Stimulated activated CD4-positive, alpha-beta T cell treated with anti-CD3 and anti-CD28 coated beads, Interleukin-1b, Interleukin-23, amount 100 ng/mL, for 4 hours (primary cell): ENCODE measurements around the gene C1QTNF5.
A peak's percentile ranks its signal among the peaks of the same experiment; 100 is the strongest.

Source experiments
- DNase-seq, 2 donors: peaks; one replicate each; pipeline ENCODE4 v3.0.0-alpha.2; 2020; ENCODE audit warnings: low read depth in 2 of 2

The C1QTNF5 gene

DNA sequence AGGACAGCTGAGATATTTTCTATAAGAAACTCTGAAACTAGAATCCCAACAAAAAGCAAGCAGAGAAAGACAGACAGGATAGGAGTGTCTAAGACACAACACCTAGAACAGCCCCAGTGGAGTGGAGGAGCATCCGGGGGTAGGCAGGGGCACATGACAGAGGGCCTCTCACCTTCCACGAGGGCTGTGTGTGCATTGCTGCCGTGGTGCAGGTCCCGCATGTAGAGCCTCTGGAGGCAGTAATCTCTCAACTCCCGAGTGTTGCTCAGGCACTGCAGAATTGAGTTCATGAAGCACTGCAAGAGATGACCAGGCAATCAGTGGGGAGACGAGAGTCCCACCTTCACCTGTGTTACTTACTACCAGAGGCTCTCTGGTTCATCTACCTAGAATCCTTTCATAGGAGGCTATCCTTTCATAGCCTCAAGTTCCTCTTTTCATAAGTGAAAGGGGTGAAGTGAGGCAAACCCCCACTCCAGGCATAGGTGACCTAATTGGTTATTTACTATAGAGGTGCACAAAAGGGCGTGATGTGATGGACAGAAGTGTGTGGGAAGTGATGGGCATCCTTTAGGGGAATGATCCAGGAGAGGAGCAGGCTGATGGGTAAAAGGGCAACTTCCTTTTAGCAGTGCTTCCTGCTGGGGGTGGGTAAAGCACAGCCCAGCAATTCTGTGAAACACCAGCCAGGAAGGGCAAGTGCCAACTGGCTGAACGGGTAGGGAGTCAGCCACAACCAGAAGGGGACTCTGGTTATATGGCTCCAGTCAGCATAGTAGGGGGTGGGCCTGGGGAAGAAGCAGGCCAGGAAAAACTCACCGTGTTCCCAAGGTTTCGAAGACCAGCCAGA, 18.9 kb upstream of the C1QTNF5 start:
- no peak for DNase-seq

DNA sequence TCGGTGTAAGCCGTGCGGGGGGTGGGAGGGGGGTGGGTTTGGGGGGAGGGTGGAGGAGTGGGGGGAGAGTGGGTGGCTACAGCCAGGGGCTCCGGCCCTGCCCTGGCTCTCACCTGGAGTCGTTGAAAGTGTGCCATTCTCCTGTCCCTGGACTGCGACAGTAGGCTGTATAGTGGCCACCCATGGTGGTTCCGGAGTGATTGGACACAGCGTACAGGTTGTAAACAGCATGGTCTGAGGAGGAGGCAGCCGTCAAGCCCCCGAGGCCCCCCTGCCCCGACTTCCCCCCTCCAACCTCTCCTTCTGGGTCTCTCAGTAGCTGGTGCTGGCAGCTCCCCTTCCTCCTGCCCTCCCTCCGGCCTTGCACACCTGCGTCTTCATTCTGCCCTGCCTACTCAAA, 16.4 kb upstream of the C1QTNF5 start:
- DNase-seq = no peak

DNA sequence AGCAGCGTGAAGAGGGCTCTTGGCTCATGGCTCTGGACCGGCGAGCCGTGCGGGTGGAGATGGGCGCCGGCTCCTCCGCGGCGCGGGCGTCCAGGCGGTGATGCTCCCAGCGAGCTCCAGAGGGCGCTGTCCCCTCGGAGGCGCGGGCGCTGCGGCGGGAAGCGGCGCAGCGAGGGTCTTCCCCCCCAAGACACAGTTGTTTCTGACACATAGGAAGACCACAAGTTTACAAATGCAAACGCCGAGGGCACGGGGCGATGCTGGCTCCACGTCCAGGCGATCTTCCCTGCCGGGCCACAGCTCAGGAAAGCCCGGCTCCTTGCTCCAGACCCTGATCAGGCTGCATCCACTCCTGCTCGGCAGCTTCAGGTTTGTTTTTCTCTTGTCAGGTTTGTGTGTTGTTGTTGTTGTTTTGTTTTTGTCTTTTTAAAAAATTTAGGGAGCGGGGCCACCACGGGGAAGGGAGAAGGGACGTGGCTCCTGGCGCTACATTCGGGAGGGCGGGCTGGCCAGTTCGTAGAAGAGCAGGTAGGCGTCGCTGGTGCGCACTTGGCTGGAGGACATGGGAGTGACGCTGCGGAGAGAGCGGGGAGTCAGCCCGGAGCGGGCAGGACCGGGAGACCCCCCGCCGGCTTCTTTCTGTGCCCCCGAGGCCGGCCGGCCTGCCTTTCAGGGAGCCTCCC, 15.8 kb upstream of the C1QTNF5 start:
- DNase-seq = peak; percentile 56 to 60

DNA sequence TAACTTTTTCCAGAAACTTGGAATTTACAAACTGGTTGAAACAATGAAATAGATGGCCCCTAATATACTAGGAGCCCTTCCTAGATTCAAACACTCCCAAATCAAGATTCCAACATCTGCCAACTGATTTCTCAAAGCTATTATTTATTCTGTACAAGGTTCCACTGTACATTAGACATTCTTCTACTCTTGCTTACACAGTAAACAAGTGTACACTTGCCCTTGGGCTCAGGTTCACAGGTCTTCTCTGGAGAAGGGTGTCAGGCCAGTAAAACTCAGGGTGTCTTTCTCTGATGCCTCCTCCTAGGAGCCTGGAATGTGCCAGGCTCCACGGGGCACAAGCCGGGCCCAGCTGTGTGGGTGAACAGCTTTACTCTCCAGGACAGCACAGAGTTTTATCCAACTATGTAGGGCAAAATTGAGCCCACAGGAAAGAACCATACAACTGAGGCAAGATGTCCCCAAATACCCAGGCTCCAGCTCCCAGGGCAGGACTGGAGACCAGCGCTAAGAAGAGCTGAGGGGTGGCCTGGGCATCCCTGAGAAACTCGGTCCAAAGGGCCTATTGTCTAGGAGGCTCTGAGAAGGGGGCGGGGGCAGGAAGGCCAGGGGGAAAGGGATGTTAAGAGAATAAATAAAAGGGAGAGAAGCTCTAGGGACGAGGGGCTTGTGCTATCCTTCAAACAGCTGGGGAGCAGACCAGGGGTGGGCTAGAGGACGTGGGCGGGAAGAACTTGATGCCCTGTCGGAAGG, 14.6 kb upstream of the C1QTNF5 start:
- no peak for DNase-seq

DNA sequence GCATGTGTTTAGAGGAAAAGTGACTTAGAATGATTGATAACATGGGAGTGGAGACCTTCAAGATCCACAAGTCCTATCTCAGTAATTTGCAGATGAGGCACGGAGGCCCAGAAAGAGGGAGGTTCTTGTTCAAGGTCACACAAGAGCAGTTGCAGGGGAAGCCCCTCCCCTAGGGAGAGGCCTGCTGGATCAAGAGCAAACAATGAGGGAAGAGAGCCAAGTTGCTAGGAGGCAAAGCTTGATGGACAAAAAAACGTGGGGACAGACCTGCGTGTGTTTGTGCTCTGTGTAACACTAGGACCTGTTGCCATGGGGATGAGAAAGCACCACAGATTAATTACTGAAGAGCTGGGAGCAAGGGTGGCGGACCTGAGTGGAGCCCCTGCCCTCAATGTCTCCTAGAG, 12.2 kb upstream of the C1QTNF5 start:
- no peak for DNase-seq

DNA sequence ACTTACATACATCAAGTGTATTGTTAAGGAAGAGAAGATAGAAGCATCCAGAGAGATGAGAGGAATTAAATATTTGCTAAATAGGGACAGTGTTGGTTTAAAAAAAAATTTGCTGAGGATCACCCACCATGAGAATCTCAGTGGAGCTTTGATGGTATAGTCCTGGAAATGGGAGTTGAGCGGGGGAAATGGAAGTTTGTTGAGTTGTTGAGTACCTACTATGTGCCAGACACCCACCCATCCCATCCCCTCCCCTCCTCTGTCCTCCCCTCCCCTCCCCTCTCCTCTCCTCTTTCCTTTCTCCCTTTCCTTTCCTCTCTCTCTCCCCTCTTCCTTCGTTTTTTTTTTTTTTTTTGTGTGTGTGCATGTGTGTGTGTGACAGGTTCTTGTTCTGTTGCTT, 10.5 kb upstream of the C1QTNF5 start:
- DNase-seq = no peak

DNA sequence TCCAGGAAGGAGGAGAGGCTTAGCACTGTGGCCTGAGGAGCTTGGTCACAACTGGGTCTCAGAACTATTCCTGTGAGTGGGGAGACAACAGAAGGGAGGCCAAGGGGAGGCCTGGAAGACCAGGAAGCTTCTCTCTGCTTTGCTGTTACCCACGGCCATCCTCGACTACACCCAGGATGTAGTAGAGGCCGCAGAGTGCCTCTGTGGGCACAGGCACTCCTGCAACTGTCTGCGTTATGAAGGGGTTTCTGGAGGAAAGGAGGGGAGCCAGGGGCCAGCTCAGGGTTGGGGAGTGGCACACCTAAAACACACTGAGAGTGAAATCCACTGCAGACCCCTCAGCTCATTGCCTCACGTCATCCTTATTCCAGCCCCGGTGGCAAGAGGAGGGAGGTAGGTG, 9.6 kb upstream of the C1QTNF5 start:
- no peak for DNase-seq

DNA sequence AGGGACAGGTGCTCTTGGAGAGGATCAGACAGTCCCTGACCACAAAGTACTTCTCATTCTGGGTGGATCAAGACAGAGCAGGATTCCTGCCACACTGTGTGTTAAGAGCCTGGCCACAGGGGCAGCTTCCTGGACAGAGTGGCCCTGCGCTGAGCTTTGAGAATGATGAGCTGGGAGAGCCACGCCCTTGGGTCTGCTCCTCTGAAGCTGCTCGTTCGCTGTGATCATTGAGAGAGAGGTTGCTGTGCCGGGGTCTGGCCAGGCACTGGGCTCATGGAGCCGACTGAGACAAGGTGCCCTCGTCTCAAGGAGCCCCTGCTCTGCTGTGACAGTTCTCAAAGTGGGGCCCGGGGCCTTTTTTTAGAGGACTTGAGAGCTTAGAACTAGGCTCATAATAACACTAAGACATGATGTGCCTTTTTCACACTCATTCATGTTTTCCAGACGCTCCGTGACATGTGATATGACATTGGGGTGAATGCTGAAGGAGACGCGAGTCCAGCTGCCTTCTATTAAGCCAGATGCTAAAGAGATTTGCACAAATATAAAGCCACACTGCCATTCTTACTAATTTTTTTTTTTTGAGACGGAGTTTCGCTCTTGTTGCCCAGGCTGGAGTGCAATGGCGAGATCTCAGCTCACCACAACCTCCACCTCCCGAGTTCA, 7.4 kb upstream of the C1QTNF5 start:
- no peak for DNase-seq

DNA sequence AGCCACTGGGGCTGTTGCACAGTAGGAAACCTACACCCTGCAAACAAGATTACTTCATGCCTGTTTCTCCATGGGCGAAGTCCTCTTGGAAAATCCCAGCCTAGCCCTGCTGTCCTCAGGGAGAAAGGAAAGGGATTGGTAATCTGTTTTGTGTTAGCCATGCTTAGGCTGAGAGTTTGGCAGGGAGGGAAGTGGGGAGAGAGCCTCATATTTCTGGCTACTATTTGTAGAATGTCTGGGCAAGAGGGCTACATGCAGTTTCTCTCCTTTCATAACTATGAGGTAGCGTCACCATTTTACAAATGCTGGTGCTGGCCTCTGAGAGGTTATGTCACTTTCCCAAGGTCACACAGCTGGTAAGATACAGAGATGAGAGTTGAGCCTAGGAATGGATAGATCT, 6.6 kb upstream of the C1QTNF5 start:
- DNase-seq = no peak

DNA sequence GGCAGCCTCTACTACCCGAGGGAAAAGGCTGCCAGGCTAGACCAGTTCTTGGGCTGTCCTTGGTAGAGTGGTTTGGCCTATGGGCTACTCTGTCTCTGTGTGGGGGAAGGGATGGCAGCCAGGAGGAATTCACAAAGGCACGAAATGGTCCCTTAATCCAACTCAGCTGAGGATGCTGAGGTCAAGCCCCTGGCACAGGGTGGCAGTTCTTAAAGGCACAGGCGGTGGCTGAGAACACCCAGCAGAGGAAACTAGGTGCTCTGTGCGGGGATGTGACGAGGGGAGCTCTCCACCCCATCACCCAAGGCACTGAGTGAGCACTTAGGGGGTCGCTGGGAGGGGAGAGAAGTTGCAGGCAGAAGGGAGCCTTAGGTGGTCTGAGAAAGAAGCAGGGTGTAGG, 5.9 kb upstream of the C1QTNF5 start, which contains the start of gene MFRP:
Gene MFRP, minus strand, starts transcription at position 101 of the 400 bp plus-strand sequence. CDS start 192 bp downstream, outside the sequence.
- no peak for DNase-seq

DNA sequence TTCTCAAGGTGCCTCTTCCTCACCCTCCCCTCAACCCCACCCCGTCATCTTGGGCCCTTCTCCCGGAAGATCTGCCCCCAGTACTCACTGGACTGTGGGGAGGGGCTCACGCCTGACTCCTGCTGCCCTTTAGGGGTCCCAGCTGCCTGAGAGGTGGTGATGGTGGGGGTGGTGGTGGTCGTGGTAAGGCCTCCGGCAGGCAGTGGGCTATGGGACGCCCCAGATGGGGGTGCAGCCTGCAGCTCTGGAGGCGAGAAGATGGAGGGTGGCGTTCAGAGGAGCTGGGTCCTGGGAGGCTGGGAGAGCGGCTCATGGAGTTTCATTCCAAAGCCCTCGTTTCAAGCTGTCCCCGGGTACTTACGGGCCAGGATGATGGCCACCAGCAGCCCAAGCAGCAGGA, 5.0 kb upstream of the C1QTNF5 start:
- DNase-seq = no peak

DNA sequence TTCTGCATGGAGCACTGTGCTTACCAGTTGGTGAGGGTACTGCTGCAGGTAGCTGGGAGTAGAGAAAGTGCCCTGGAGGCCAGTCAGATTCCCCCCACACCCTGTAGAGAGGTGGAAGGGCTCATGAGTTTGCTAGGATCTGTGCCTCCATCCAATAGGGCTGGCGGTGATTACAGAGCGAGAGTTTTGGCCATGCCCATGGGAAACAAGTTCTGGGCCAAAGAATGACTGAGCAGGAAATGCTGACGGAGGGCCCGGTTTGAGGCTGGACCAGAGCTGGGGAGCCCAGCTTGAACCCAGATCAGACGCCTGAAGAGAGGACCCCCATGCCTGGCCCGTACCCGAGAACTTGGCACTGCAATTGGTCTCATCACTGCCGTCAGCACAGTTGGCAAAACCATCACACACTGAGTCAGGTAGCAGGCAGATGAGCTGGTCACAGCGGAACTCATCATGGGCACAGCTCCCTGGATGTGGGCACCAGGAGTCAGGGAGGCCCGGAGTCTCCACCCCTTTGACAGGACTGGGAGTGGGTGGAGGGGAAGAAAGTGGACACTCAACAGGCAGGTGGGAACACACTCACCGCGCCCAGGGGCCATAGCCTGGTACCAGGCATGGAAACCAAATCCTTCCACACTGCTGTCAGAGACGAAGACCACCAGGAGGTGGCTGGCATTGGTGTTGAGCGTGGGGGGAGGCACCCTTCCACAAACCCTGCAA, 3.8 kb upstream of the C1QTNF5 start:
- no peak for DNase-seq

DNA sequence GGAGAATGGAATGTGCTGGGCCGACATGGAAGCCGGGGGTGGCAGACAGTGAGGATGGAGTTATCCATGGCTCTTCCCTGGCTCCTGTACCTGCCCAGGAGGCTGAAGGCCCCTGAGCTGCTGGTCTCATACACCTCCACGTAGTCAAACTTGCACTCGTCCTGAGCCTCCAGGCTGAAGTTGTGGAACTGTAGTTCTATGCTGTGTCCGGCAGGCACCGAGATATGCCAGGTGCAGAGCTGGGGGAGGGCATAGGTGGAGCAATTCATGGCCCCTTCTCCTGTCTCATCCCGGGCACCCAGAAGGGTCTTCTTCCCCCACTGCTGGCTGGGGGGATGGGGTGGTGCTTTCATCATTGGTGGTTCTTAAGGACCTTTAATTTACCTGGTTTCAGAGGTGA, 3.0 kb upstream of the C1QTNF5 start:
- DNase-seq = no peak

DNA sequence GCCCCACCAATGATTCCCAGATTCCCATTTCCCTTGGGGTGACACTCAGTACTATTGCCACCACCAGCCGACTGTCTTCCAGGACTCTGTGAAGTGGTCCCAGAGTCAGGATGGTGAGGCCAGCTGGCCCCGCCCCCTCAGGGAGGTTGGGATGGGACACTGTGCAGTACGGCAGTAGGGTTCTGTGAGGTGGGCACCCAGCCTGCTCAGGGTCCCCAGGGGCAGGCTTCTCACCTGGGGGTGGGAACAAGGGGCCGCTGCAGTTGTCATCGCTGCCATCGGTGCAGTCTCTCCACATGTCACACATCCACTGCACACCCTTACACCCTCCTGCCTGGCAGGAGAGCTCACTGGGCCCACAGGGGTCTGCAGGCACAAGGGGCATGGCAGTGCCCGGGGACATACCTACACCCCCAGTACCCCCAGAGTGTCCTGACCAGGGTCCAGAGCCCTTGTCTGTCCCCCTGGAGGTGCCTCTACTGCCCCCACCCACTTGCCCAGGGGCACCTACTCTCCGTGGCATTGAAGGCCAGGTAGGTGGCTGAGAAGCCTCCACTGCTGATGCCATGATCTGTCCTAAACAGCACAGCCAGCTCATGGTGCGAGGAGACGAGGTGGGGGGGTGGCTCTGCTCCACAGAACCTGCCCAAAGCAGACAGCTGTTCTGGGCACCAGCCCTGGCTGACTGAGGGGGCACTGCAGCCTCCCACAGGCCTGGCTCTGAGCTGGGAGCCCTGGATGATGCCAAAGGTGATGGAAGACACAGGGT, 1.9 kb upstream of the C1QTNF5 start:
- DNase-seq = no peak

DNA sequence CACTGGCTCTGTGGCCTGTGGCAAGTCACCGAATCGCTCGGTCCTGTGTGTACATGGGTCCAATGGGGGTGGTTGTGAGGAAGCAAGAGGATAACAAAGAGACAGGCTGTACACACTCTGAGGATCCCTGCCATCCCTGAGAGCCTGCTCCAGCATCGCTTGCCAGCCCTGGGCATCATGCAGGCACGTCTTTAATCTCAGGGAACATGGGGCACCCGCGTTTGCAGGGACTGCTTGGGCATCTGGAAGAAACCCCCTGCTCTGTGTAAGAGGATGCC, 1.3 kb upstream of the C1QTNF5 start:
- DNase-seq = no peak

DNA sequence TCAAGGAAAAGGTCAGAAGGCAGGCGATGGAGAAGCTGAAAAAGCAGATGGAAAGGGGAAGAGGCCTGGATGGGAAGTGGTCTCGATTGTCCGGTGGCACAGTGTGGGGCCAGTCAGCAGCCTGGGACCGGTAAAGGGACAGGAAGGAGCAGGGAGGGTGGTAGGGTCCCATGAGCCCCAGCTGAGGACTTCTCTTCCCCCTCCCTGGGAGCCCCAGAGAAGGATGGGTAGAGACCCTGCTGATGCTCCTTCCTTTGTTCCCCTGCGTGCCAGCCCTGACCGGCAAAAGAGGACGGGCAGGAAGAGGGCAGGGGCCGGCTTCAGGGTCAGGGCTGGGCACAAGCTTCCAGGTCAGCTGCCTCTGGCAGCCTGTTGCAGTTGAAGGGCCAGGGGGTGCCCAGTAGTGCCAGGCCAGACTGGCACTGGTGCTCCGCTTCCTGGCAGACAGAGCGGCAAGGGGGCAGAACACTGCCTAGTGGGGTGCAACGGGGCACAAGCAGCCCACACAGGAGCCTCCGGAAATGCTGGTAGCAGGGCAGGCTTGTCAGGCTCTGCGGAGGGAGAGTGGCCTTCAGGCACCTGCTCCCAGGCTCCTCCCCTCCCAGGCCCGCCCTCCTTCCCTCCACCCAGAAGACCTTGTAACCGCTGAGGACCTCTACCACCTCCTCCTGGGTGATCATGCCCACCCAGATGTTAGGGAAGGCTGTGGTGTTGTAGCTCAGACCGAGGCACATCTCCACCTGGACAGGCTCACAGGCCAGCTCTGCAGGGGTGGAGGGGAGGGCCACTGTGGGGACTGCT, 739 bp upstream of the C1QTNF5 start:
- DNase-seq = no peak

DNA sequence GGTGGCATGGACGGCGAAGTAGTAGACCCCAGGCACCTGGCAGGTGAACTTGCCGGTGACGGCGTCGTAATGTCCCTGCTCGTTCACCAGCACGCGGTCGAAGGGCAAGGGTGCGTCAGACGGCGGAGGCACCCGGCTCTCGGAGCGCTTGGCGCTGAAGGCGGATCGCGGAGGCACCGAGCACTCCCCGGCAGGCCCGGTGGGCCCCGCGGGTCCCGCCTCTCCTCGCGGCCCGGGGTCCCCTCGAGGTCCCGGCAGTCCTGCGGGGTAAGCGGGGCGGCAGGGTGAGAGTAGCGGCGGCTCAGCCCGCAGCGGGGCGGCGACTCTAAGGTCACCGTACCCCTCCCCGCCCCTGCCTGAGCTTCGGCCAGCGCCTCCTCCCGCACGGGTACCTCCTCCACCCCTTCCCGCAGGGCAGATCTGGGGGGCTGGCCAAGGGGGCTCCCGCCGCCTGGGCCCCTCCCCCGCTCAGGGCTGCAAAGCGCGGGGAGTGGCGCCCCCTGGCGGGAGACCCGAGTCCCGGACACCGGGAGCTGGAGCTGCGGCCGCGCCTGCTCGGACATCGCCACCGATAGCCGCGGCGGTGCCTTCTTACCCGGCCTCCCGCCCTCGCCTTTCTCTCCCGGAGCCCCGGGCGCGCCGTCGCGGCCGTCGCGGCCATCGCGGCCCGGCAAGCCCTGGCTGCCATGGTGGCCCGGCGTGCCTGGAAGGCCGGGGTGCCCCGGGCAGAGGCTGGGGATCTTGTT, 921 bp downstream of the C1QTNF5 start:
- DNase-seq = peak in 1 of 2 donors; percentile 44

DNA sequence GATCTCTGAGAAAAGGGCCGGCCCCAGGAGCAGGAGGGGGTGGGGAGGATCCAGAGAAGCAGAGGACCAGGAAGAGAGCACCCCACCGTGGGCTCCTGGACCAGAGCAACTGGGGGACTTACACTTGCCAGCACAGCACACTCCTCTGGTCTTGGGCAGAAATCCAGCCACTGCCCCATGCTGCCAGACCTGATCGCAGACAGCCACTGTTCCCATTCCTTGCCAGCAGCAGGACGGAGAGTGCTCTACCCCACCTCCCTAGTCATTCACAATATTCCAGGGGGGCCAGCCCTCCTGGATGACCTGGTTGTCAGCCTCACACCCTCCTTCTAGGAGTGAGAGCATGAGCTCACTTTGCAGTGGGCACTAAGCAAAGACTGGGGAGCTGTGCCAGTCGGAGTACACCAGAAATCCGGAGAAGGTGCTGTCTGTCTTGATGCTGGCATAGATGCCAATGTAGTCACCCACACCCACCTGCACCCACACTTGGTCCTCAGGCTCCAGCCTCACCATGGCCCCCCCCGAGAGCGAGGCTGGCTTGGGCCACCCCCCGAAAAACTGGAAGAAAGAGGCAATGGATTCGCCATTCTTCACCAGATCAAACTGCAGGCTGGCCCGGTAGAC, 1.6 kb downstream of the C1QTNF5 start:
- DNase-seq = no peak
